H1 (cell line): ENCODE results near the gene TGFBR2. TPM values are rescaled to one million over a fixed set of nuclear protein-coding genes. Genes with fewer than 3 reads are reported as not detected.

Experiments
- CTCF ChIA-PET: fragments of 300-600 bp; sonication (Branson Sonifier 250); formaldehyde crosslinking; loops from one replicate; lab custom pipeline; 2021; ENCODE audit not compliant: partially characterized antibody; lab: Charles Lee
- POLR2A ChIA-PET: fragments of 300-600 bp; sonication (Branson Sonifier 250); formaldehyde crosslinking; loops from one replicate; lab custom pipeline; 2021; ENCODE audit warnings: inconsistent platforms; ENCODE audit not compliant: partially characterized antibody; lab: Charles Lee
- DNase-seq, 2 experiments: peaks; one replicate each; pipeline versions ENCODE4 v3.0.0 to v3.0.0-alpha.2; 2010 to 2022; ENCODE audit warnings: low spot score in 2 of 2, low read depth in 1 of 2, mixed read lengths in 1 of 2
- FAIRE-seq: peaks from 2 replicates; lab custom pipeline; 2011; peaks lifted over from hg19 to GRCh38; lab: Jason Lieb, UNC
- H2AFZ ChIP-seq: 2 replicates; pipeline ENCODE4 v1.8.1; 2012; ENCODE audit warnings: low read length, inconsistent platforms
- H2AK5ac ChIP-seq: 2 replicates; pipeline ENCODE4 v1.6.1; 2013; ENCODE audit warnings: low read depth, low read length
- H2BK120ac ChIP-seq: replicated peaks from 2 replicates; pipeline ENCODE3; 2013; ENCODE audit warnings: low read depth, low read length, inconsistent platforms
- H2BK12ac ChIP-seq: 2 replicates; pipeline ENCODE4 v1.6.1; 2013; ENCODE audit warnings: low read depth, low read length
- H2BK15ac ChIP-seq: 2 replicates; pipeline ENCODE4 v1.6.1; 2013; ENCODE audit warnings: low read length
- H2BK20ac ChIP-seq: 2 replicates; pipeline ENCODE4 v1.6.1; 2013; ENCODE audit warnings: low read length
- H2BK5ac ChIP-seq: 2 replicates; pipeline ENCODE4 v1.6.1; 2013; ENCODE audit warnings: low read depth, low read length
- H3K14ac ChIP-seq: 2 replicates; pipeline ENCODE4 v1.6.1; 2013; ENCODE audit warnings: inconsistent platforms; ENCODE audit not compliant: insufficient read length
- H3K18ac ChIP-seq: 2 replicates; pipeline ENCODE4 v1.6.1; 2013; ENCODE audit warnings: low read length; ENCODE audit errors: extremely low read depth
- H3K23ac ChIP-seq: 2 replicates; pipeline ENCODE4 v1.6.1; 2013; ENCODE audit warnings: inconsistent platforms; ENCODE audit not compliant: insufficient read length
- H3K23me2 ChIP-seq: 2 replicates; pipeline ENCODE4 v1.6.1; 2013; ENCODE audit warnings: low read depth, low read length
- H3K27ac ChIP-seq: 2 replicates; pipeline ENCODE4 v1.6.1; 2011; ENCODE audit warnings: low read depth, low read length, inconsistent platforms
- H3K27me3 ChIP-seq, 4 experiments: replicated peaks in 1 of 4; 1 replicate in 1 of 4; 2 replicates in 3 of 4; pipeline versions ENCODE4 v1.6.1 to v1.8.1; 2011 to 2013; ENCODE audit warnings: low read length in 3 of 4, mild to moderate bottlenecking in 3 of 4, inconsistent platforms in 2 of 4, mixed read lengths in 2 of 4, moderate library complexity in 1 of 4; ENCODE audit not compliant: control insufficient read depth in 3 of 4, insufficient read depth in 3 of 4; ENCODE audit errors: extremely low read depth in 1 of 4
- H3K36me3 ChIP-seq, 4 experiments: 2 replicates each; pipeline versions ENCODE4 v1.6.1 to v1.8.1; 2011 to 2013; ENCODE audit warnings: mild to moderate bottlenecking in 4 of 4, low read length in 3 of 4, moderate library complexity in 2 of 4, control low read depth in 1 of 4, inconsistent platforms in 1 of 4; ENCODE audit not compliant: insufficient read depth in 4 of 4, control insufficient read depth in 2 of 4
- H3K4ac ChIP-seq: replicated peaks from 2 replicates; pipeline ENCODE3; 2013; ENCODE audit warnings: low read length, low read depth, mixed read lengths, inconsistent platforms; ENCODE audit not compliant: insufficient read length
- H3K4me1 ChIP-seq, 4 experiments: replicated peaks in 1 of 4; 1 replicate in 1 of 4; 2 replicates in 3 of 4; pipeline versions ENCODE4 v1.6.1 to v1.8.1; 2011 to 2013; ENCODE audit warnings: low read length in 3 of 4, inconsistent platforms in 2 of 4, mixed read lengths in 1 of 4; ENCODE audit not compliant: insufficient read depth in 4 of 4, control insufficient read depth in 3 of 4
- H3K4me2 ChIP-seq, 2 experiments: 2 replicates each; pipeline versions ENCODE4 v1.6.1 to v1.8.1; 2011 to 2013; ENCODE audit warnings: low read depth in 2 of 2, low read length in 2 of 2, control low read depth in 1 of 2, inconsistent platforms in 1 of 2, mild to moderate bottlenecking in 1 of 2; ENCODE audit not compliant: insufficient read depth in 1 of 2
- H3K4me3 ChIP-seq, 4 experiments: fragments of 200-600, 300-600 bp in 1 of 4; sonication (generic), shearing (Covaris generic), sonication (Bioruptor Twin) in 1 of 4; 2 replicates each; pipeline versions ENCODE4 v1.5.1 to v1.8.1; 2011 to 2016; ENCODE audit warnings: low read length in 4 of 4, low read depth in 3 of 4, control low read depth in 2 of 4, inconsistent platforms in 2 of 4, mild to moderate bottlenecking in 2 of 4, mixed read lengths in 1 of 4, moderate library complexity in 1 of 4; ENCODE audit not compliant: insufficient read depth in 2 of 4; ENCODE audit errors: extremely low read depth in 1 of 4
- H3K56ac ChIP-seq: replicated peaks from 2 replicates; pipeline ENCODE3; 2013; ENCODE audit warnings: low read depth, mild to moderate bottlenecking, mixed read lengths, low read length, inconsistent platforms; ENCODE audit not compliant: insufficient read length
- H3K79me1 ChIP-seq: 2 replicates; pipeline ENCODE4 v1.6.1; 2013; ENCODE audit warnings: low read depth, low read length, control low read depth
- H3K79me2 ChIP-seq, 2 experiments: 2 replicates each; pipeline versions ENCODE4 v1.6.1 to v1.8.1; 2012 to 2013; ENCODE audit warnings: low read length in 2 of 2, mild to moderate bottlenecking in 2 of 2, inconsistent platforms in 1 of 2; ENCODE audit not compliant: insufficient read depth in 2 of 2, control insufficient read depth in 1 of 2
- H3K9ac ChIP-seq, 4 experiments: replicated peaks in 1 of 4; 1 replicate in 1 of 4; 2 replicates in 3 of 4; pipeline versions ENCODE4 v1.6.1 to v1.8.1; 2011 to 2013; ENCODE audit warnings: low read depth in 3 of 4, low read length in 3 of 4, control low read depth in 2 of 4, mild to moderate bottlenecking in 2 of 4, moderate library complexity in 2 of 4, inconsistent platforms in 1 of 4; ENCODE audit errors: extremely low read depth in 1 of 4
- H3K9me3 ChIP-seq, 2 experiments: 2 replicates each; pipeline versions ENCODE4 v1.6.1 to v1.8.1; 2012 to 2013; ENCODE audit warnings: mild to moderate bottlenecking in 2 of 2, moderate library complexity in 2 of 2, control low read depth in 1 of 2, inconsistent platforms in 1 of 2, low read depth in 1 of 2, low read length in 1 of 2, mixed read lengths in 1 of 2; ENCODE audit not compliant: insufficient read depth in 2 of 2
- H4K20me1 ChIP-seq, 2 experiments: replicated peaks in 1 of 2; 2 replicates each; pipeline versions ENCODE3 to v1.8.1; 2011 to 2013; ENCODE audit warnings: inconsistent platforms in 2 of 2, low read length in 2 of 2, mild to moderate bottlenecking in 1 of 2; ENCODE audit not compliant: insufficient read depth in 2 of 2, control insufficient read depth in 1 of 2
- H4K5ac ChIP-seq: 2 replicates; pipeline ENCODE4 v1.6.1; 2013; ENCODE audit warnings: low read length, low read depth, mixed read lengths, inconsistent platforms; ENCODE audit not compliant: insufficient read length
- H4K8ac ChIP-seq: 2 replicates; pipeline ENCODE4 v1.8.0; 2013; ENCODE audit warnings: mild to moderate bottlenecking, moderate library complexity, low read length, inconsistent platforms; ENCODE audit not compliant: insufficient read depth; ENCODE audit errors: extremely low read depth
- H4K91ac ChIP-seq: replicated peaks from 2 replicates; pipeline ENCODE3; 2013; ENCODE audit warnings: low read length, mixed read lengths, inconsistent platforms; ENCODE audit not compliant: insufficient read length
- RNF2 ChIP-seq: fragments of 200-900, 300-1000 bp; sonication (generic); IDR thresholded peaks from 2 replicates; pipeline ENCODE4 v1.7.1; 2016; ENCODE audit warnings: borderline replicate concordance, low read depth, mild to moderate bottlenecking, antibody characterized with exemption, low read length; ENCODE audit not compliant: poor library complexity, severe bottlenecking; ENCODE audit errors: missing control alignments
- ZNF274 ChIP-seq: IDR thresholded peaks from 2 replicates; pipeline ENCODE4 v1.7.0; 2012; ENCODE audit warnings: low read length, borderline replicate concordance; ENCODE audit errors: extremely low read depth
- WGBS, 2 experiments: shearing (Covaris generic) in 1 of 2; methylation state at CpG; one replicate each; pipeline versions ENCODE4 v1.1.6 to v1.1.7; 2013 to 2015; ENCODE audit warnings: low lambda C conversion rate in 2 of 2, mixed read lengths in 2 of 2, inconsistent platforms in 1 of 2, low coverage in 1 of 2, missing lambda C conversion rate in 1 of 2; ENCODE audit not compliant: insufficient replicate concordance in 2 of 2, insufficient coverage in 1 of 2, insufficient read length in 1 of 2; ENCODE audit errors: extremely low coverage in 1 of 2, missing lambda C conversion rate in 1 of 2; 5-methylcytosine and 5-hydroxymethylcytosine counted together
- polyA plus RNA-seq, 7 experiments: library from polyadenylated mRNA; depleted of rRNA in 3 of 7; stranded (reverse) in 5 of 7; unstranded in 2 of 7; fragments of >200 nt in 5 of 7; fragments of 200-250 nt in 2 of 7; gene quantifications; 1 replicate in 5 of 7; 2 replicates in 1 of 7; 4 replicates in 1 of 7; pipeline versions ENCODE4 v1.2.1 to v1.2.3, GENCODE V29; 2011 to 2013; ENCODE audit warnings: missing spikeins in 2 of 7, mixed read lengths in 2 of 7
- total RNA-seq: library from RNA; stranded (reverse); fragmentation: NEBNext Ultra II Directional; extraction: Animal tissue kit (Norgen Biotek cat#: 25700); gene quantifications from 2 replicates; pipeline ENCODE4 v1.2.1, GENCODE V29; 2021

TGFBR2 gene
- total and polyA plus RNA-seq, 2 of the 8 experiments (the other 6 are each of a cell fraction or from before 2014, with no cell fraction given): 4.2 to 7.4 TPM

- Histone ChIP-seq H3K14ac (no peak overlapping the region), H4K20me1 (peaks cover 0 to 3% of the 10 kb centered on the region in 2 experiments), H3K79me1 (peaks cover 7% of the 10 kb centered on the region), H4K5ac (no peak overlapping the region), H2BK15ac (no peak overlapping the region), H3K56ac (no peak overlapping the region), H2AFZ (no peak overlapping the region), H3K4me1 (peaks cover 0 to 1% (median 0%) of the 10 kb centered on the region in 4 experiments; a peak in 4 of 7 replicates), H2AK5ac (no peak overlapping the region), H3K9ac (no peak overlapping the region), H3K4me3 (no peak overlapping the region), H3K9me3 (no peaks in the 10 kb centered on the region), H2BK12ac (no peak overlapping the region), H3K4ac (no peak overlapping the region), H3K79me2 (peaks cover 0 to 27% of the 10 kb centered on the region in 2 experiments; a peak in 3 of 4 replicates), H2BK20ac (no peak overlapping the region), H3K18ac (no peak overlapping the region), H3K27me3 (peaks cover 0 to 3% (median 0%) of the 10 kb centered on the region in 4 experiments; a peak in 1 of 7 replicates), H3K23me2 (peaks cover 6% of the 10 kb centered on the region; the same call in 1 of the 2 replicates), H2BK5ac (no peak overlapping the region), H3K4me2 (no peak overlapping the region), H4K91ac (no peak overlapping the region), H2BK120ac (no peak overlapping the region), H3K36me3 (no peaks in the 10 kb centered on the region), H3K27ac (no peak overlapping the region), H3K23ac (no peak overlapping the region), H4K8ac (no peak overlapping the region)
- no peak for TF ChIP-seq RNF2
- TF ChIP-seq ZNF274: no peak
- CTCF ChIA-PET: interaction anchor here (0.7 to 1.3 kb wide), 3 partner anchors 9 to 91 kb away, joined by 3 read pairs; no protein-coding TSS in a partner anchor
- POLR2A ChIA-PET: no interaction called here
- no peak for FAIRE-seq
- DNase-seq: no peak
- WGBS, 2 experiments: 69% methylated on average over 4 of the region's 4 CpGs; no CpG with 5 or more reads in 1 of the 2 experiments
Observed at GRCh38 chr3:30605005-30605404, 1.4 kb upstream of the TGFBR2 start.
